GM12801 (cell line): ENCODE data around the gene GAS2L1.

Experiments used
- CTCF ChIP-seq: IDR thresholded peaks from one replicate; pipeline ENCODE4 v1.5.1; 2011; ENCODE audit warnings: control low read depth; ENCODE audit not compliant: insufficient read length; ENCODE audit errors: extremely low read depth

GAS2L1 gene

DNA sequence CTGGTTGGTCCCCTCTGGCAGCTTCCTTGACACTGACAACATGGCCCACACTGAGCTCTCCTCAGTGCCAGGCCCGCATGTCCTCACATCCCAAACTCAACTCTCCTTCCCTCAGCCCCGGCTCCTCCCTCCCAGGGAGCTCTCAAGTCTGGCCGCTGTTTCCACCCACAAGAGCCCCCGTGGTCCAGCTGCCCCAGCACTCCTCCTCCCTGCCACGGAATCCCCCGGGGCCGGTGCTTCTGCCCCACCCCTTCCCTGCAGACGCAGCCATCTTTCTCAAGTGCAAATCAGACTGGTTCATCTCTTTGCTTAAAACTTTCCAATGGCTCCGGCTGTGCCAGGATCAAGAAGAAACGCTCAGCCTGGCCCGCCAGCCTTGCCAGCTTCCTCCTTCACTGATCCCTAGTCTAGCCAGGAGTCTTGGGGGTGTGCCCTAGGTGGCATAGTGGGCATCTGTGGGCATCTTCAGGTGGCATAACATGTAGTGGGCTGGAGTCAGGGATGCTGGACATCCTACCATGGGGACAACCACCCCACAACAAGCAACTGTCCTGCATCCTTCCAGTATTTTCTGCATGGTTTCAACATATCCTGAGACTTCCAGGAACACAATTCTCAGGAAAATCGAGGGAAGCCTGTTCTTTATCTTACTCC is 31.3 kb downstream of the GAS2L1 start:
- no peak for TF ChIP-seq CTCF

GRCh38 chr22:29338398-29338797 is 31.9 kb downstream of the GAS2L1 start:
- no peak for TF ChIP-seq CTCF

DNA sequence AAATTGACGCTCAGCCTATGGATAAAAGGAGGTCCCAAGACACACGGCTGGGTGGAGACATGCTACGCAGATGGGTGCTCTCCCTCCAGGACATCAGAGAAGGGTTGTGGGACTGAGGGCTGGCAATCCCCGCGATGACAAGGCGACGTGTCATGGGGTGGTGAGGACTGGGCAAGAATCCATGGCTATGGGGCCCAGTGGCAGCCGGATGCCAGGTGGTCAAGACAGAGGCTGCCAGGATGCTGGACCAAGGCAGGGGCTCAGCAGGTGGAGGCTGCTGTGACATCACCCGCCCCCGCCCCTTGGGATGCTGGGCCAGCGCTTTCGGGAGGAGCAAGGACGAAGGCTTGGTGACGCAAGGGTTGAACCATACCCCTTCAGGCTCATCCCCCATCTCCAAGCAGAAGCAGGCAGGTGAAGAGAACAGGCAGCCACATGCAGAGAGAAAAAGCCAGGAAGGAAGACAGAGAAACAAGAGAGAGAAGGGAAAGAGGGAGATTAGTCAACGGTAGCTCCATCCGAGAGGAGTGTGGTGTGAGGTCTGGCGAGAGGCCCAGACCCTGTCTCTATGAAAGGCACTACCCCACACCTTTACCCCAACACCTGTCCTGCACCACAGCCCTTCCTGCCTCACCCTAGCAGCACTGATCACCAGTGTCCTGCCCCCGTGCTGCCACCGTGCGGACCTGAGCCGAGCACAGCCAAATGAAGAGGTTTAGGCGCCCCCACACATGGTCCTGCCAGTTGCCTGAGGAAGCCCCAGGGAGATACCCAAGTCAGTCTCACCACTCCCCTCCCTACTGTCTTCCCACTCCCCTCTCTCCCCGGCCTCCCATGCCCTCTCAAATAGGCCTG is 33.2 kb downstream of the GAS2L1 start:
- no peak for TF ChIP-seq CTCF

GRCh38 chr22:29340566-29340965 is 34.1 kb downstream of the GAS2L1 start:
- no peak for TF ChIP-seq CTCF

GRCh38 chr22:29341056-29341848 is 34.8 kb downstream of the GAS2L1 start:
- no peak for TF ChIP-seq CTCF

GRCh38 chr22:29341849-29342127 is 35.3 kb downstream of the GAS2L1 start:
- no peak for TF ChIP-seq CTCF

- TF ChIP-seq CTCF, result no peak
Measured at GRCh38 chr22:29342177-29342576, 35.7 kb downstream of the GAS2L1 start.
